Calu3 (cell line): ENCODE results near the gene LRPAP1. TPM values are rescaled to one million over a fixed set of nuclear protein-coding genes. Genes with fewer than 3 reads are reported as not detected.
A peak's percentile ranks its signal among the peaks of the same experiment; 100 is the strongest.

Experiments
- BruUV-seq: library from RNA; stranded (reverse); fragments of 400-500 nt; replicated peaks from 2 replicates; lab custom pipeline; 2021; lab: Mats Ljungman, UMichigan
- CTCF ChIA-PET: fragments of 300-600 bp; sonication (Branson Sonifier 250); formaldehyde crosslinking; loops from one replicate; lab custom pipeline; 2022; ENCODE audit warnings: antibody characterized with exemption; lab: Charles Lee
- DNase-seq: peaks from one replicate; pipeline ENCODE4 v3.0.0; 2022
- H3K27ac Mint-ChIP-seq: one replicate; pipeline ENCODE4 v1.8.0; 2022; ENCODE audit warnings: mixed read lengths; ENCODE audit not compliant: unreplicated experiment
- H3K27me3 Mint-ChIP-seq: one replicate; pipeline ENCODE4 v1.8.0; 2022; ENCODE audit warnings: mixed read lengths; ENCODE audit not compliant: unreplicated experiment
- H3K36me3 Mint-ChIP-seq: one replicate; pipeline ENCODE4 v1.8.0; 2022; ENCODE audit warnings: mild to moderate bottlenecking, moderate library complexity, mixed read lengths; ENCODE audit not compliant: insufficient read depth, unreplicated experiment
- H3K4me1 Mint-ChIP-seq: one replicate; pipeline ENCODE4 v1.8.0; 2022; ENCODE audit warnings: mild to moderate bottlenecking, low read depth, mixed read lengths; ENCODE audit not compliant: unreplicated experiment
- H3K4me3 Mint-ChIP-seq: one replicate; pipeline ENCODE4 v1.8.0; 2022; ENCODE audit warnings: mild to moderate bottlenecking, low read depth, moderate library complexity, mixed read lengths; ENCODE audit not compliant: unreplicated experiment
- H3K9me3 Mint-ChIP-seq: one replicate; pipeline ENCODE4 v1.8.0; 2022; ENCODE audit warnings: low read depth, mixed read lengths; ENCODE audit not compliant: unreplicated experiment
- intact Hi-C: fragments of 100-400 bp; cut with micrococcal nuclease; formaldehyde crosslinking; loops from one replicate; pipeline ENCODE4 v1.10.0; 2022; ENCODE audit not compliant: unreplicated experiment
- total RNA-seq: library from RNA; stranded (reverse); gene quantifications from 2 replicates; pipeline ENCODE4 v1.2.3, GENCODE V29; 2022
- TF ChIP-seq, protein P1 (sequence below): fragments of 200-600 bp; IDR thresholded peaks from one replicate; pipeline ENCODE4 v1.8.0; 2022; ENCODE audit warnings: antibody characterized with exemption; ENCODE audit not compliant: unreplicated experiment

The LRPAP1 gene
- total RNA-seq, 1 experiment from 2014 or later: 88.5 TPM

- TF ChIP-seq, protein P1, sequence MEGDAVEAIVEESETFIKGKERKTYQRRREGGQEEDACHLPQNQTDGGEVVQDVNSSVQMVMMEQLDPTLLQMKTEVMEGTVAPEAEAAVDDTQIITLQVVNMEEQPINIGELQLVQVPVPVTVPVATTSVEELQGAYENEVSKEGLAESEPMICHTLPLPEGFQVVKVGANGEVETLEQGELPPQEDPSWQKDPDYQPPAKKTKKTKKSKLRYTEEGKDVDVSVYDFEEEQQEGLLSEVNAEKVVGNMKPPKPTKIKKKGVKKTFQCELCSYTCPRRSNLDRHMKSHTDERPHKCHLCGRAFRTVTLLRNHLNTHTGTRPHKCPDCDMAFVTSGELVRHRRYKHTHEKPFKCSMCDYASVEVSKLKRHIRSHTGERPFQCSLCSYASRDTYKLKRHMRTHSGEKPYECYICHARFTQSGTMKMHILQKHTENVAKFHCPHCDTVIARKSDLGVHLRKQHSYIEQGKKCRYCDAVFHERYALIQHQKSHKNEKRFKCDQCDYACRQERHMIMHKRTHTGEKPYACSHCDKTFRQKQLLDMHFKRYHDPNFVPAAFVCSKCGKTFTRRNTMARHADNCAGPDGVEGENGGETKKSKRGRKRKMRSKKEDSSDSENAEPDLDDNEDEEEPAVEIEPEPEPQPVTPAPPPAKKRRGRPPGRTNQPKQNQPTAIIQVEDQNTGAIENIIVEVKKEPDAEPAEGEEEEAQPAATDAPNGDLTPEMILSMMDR: no peak
- DNase-seq: no peak
- CTCF ChIA-PET: interaction anchor here (0.6 kb wide), 1 partner anchor 403 kb away, joined by 3 read pairs; no protein-coding TSS in a partner anchor
- intact Hi-C loops: no loop called here
- Mint-ChIP-seq H3K4me3 (no peak overlapping the region), H3K9me3 (no peaks in the 10 kb centered on the region), H3K27ac (no peak overlapping the region), H3K4me1 (peaks cover 9% of the 10 kb centered on the region), H3K27me3 (no peaks in the 10 kb centered on the region), H3K36me3 (peaks cover 5% of the 10 kb centered on the region)
- no TSS peak for BruUV-seq
Measured at GRCh38 chr4:3471886-3472285, 60.3 kb downstream of the LRPAP1 start.

GRCh38 chr4:3471098-3471760 is 61.0 kb downstream of the LRPAP1 start:
- no peak overlapping the region for H3K27ac Mint-ChIP-seq
- no TSS peak for BruUV-seq
- no peak overlapping the region for H3K4me3 Mint-ChIP-seq
- peaks cover 9% of the 10 kb centered on the region for H3K4me1 Mint-ChIP-seq
- no peaks in the 10 kb centered on the region for H3K9me3 Mint-ChIP-seq
- no peaks in the 10 kb centered on the region for H3K36me3 Mint-ChIP-seq
- TF ChIP-seq, protein P1: no peak
- intact Hi-C loops: no loop called here
- H3K27me3 Mint-ChIP-seq: no peaks in the 10 kb centered on the region
- CTCF ChIA-PET: no interaction called here
- DNase-seq: no peak

DNA sequence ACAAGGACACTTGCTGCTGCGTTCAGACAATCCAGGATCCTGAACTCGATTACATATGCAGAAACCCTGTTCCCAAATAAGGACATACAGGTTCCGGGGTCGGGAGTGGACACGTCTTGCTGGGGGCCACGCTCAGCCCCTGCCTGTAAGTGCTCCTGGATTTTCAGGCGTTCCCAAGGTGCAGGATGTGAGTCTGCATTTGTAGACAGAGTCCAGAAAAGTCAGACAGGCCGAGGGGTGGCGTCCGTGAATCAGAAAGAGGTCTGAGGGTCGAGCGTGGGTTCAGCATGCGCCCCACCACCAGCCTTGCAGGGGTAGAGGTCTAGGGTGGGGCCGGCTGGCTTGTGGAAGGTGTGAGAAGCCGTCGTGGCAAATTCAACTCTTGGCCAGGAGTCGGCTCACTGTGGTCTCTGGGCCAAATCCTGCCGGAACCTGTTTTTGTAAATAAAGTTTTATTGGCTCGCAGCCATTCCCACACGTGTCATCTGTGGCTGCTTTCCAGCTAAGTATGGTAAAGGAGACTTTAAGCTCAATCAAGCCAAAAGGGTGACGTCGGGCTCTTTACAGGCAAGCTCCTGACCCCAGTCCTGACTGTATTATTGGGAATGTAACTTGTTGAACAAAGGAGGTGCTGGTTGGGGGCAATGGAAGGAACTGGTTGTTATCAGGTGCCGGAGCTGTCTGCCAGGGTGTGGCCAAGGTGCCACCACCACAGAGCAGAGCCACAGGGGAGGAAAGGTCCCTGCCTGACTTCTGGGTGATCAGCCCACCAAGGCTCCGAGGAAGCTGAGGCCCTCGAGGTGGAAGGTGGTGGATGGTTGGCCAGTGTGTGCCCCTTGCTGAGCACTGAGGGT is 61.8 kb downstream of the LRPAP1 start:
- peak; percentile 28 for DNase-seq
- Mint-ChIP-seq H3K36me3 (no peaks in the 10 kb centered on the region), H3K4me3 (peak overlapping the region; percentile 8), H3K4me1 (peaks cover 9% of the 10 kb centered on the region), H3K27me3 (no peaks in the 10 kb centered on the region), H3K27ac (no peak overlapping the region), H3K9me3 (no peaks in the 10 kb centered on the region)
- CTCF ChIA-PET: interaction anchor here (1.4 kb wide), 1 partner anchor 10 kb away, joined by 5 read pairs; no protein-coding TSS in a partner anchor
- TF ChIP-seq, protein P1: no peak
- intact Hi-C loops: no loop called here
- BruUV-seq: no TSS peak

- intact Hi-C loops: no loop called here
- Mint-ChIP-seq H3K27ac (no peak overlapping the region), H3K4me1 (peaks cover 9% of the 10 kb centered on the region), H3K36me3 (no peaks in the 10 kb centered on the region), H3K4me3 (peak overlapping the region; percentile 8), H3K27me3 (no peaks in the 10 kb centered on the region), H3K9me3 (no peaks in the 10 kb centered on the region)
- TF ChIP-seq, protein P1: no peak
- DNase-seq: no peak
- CTCF ChIA-PET: interaction anchor here (1.4 kb wide), 1 partner anchor 11 kb away, joined by 5 read pairs; no protein-coding TSS in a partner anchor
- no TSS peak for BruUV-seq
Measured at GRCh38 chr4:3469386-3470243, 62.6 kb downstream of the LRPAP1 start.
